HG02588 (cell line): ENCODE results near the gene ATP5F1A.
"Not testable (repeated sequence)": the region's sequence is repeated elsewhere in the genome, so short reads cannot be mapped to it uniquely, and the experiment has no call there.

Source experiments
- ATAC-seq: cut with Tn5 transposase; IDR thresholded peaks from one replicate; pipeline ENCODE4 v1.9.1; 2021; ENCODE audit warnings: mild to moderate bottlenecking, moderate library complexity; ENCODE audit not compliant: unreplicated experiment

The ATP5F1A gene

GRCh38 chr18:46097801-46098615 lies at the start of gene ATP5F1A:
Gene ATP5F1A, minus strand, starts transcription at chr18:46098296. Its CDS starts 65 bp downstream, at chr18:46098231.
- ATAC-seq = peak; percentile 75

DNA sequence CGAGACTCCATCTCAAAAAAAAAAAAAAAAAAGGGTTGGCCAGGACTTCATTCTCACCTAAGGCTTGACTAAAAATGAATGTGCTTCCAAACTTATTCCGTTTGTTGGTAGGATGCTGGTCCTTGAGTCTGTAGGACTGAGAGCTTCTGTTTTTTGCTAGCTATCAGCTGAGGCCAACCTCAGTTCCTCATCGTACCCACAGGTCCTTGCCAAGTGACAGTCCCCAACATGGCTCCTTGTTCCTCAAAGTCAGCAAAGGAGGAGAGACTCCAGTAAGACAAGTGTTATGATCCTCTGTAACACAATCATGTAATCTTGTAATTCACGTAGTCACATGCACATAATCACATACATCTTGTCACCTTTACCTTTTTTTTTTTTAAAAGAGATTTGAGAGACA lies 43.1 kb upstream of the ATP5F1A start:
- no peak for ATAC-seq

GRCh38 chr18:46140173-46140572 lies 42.1 kb upstream of the ATP5F1A start:
- no peak for ATAC-seq

- ATAC-seq = no peak
Measured at GRCh38 chr18:46134920-46135675, 37.0 kb upstream of the ATP5F1A start.

- no peak for ATAC-seq
Measured at GRCh38 chr18:46133534-46133933, 35.4 kb upstream of the ATP5F1A start.

GRCh38 chr18:46130549-46130948 lies 32.5 kb upstream of the ATP5F1A start:
- ATAC-seq = not testable (repeated sequence)

DNA sequence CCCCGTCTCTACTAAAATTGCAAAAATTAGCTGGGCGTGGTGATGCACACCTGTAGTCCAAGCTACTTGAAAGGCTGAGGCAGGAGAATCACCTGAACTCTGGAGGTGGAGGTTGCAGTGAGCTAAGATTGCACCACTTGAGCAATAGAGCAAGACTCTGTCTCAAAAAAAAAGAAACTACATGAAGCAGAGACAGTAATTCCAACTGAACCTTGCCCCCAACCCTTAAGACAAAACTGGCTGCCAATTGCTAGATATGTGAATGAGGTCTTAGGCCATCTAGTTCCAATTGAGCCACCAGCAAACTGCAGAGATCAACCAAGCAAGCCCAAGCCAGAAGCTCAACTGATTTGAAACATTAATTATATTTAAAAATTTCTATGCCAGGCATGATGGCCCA lies 32.0 kb upstream of the ATP5F1A start:
- ATAC-seq = no peak

- not testable (repeated sequence) for ATAC-seq
Measured at GRCh38 chr18:46126625-46127024, 28.5 kb upstream of the ATP5F1A start.

DNA sequence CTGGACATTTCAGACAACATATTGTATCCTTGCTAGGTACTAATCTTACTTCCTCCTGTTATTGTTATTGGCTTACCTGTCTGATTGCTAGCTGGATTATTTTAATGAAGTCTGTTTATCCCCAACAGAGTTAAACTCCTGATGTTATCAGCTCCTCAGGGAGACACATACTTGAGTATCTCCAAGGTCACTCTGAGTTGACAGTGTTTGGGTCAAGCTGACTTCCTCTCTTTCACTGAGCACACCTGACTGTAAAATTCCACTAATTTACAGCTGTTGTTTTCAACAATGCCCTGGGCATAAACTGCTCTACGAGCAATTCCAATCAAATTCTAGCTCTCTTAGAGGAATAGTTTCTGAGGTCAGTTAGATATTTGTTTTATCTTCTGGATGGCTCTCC lies 15.7 kb upstream of the ATP5F1A start:
- ATAC-seq = no peak

DNA sequence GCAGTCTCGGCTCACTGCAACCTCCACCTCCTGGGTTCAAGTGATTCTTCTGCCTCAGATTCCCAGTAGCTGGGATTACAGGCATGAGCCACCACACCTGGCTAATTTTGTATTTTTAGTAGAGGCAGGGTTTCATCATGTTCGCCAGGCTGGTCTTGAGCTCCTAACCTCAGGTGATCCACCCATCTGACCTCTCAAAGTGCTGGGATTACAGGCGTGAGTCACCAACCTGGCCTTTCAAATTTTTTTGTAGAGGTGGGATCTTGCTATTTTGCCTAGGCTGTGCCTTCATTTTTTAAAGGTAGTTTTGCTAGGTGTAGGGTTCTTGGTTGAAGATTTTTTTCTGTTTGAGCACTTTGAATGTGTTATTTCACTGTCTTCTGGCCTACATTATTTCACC lies 12.3 kb upstream of the ATP5F1A start:
- no peak for ATAC-seq

DNA sequence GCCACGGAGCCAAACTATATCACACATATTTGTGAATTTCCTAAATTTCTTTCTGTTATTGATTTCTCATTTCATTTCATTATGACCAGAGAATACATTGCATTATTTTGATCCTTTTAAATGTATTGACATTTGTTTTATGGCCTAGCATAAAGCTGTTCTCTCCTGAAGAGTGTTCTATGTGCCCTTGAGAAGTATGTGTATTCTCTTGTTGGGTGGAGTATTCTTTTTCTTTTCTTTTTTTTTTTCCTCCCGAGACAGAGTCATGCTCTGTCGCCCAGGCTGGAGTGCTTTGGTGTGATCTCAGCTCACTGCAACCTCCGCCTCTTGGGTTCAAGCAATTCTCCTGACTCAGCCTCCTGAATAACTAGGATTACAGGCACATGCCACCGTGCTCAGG lies 11.3 kb upstream of the ATP5F1A start:
- ATAC-seq = no peak

DNA sequence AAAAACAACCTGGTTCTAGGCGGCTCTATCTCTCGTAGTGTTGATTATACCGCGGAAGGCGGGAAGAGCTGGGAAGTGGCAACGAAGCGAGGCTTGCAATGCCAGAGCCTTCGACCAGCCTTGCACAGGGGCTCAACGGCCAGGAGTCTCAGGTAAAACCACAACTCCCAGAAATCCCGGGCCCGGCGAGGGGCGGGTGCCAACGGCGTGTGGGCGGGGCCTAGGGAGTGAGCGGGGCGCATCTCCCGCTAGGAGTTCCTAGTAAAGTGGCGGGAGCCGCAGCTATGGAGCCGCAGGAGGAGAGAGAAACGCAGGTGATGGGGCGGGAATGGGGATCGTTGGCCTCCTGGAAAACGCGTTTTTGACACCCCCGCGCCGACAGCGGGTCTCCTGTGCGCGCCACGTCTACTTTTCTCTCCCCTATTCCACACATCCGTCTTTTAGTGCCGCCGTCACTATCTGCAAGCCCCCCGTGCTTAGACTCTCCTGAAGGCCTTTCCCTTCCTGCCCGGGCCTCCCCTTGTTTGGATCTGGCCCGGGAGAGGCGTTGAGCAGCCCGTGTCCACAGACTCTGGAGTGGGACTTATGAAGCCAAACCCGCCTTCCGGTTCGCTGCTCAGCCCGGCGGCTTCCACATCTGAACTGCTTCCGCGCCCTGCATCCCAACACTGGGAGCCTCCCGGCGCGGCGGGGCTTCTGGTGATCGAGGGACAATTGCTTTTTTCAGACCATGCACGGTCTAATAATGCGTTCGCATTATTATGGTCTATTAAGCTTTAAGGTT lies 6.2 kb upstream of the ATP5F1A start, which contains the start of gene HAUS1:
HAUS1 (plus strand) TSS at position 258 of the 784 bp plus-strand sequence; CDS start at position 285, 27 bp downstream.
- ATAC-seq = peak; percentile 97

- ATAC-seq = no peak
Measured at GRCh38 chr18:46099463-46099862, 1.4 kb upstream of the ATP5F1A start.

GRCh38 chr18:46098616-46098933 lies 479 bp upstream of the ATP5F1A start:
- no peak for ATAC-seq

DNA sequence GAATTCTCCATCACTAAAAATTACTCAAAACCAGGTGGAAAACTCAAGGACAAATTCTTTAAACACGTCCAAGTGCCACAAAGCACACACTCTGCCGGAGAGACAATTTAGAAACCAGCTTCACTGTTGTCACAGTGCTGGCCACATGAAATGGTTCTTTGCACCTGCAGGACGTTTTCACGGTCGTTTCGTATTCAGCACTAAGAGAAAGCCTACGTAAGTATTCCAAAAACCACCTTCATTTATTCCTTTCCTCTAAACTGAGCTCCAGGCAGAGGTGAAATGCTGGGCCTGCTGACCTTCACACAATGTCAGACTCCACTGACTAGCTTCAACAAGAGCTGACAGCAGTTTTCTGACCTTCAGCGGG lies 680 bp downstream of the ATP5F1A start:
- peak; percentile 34 for ATAC-seq

GRCh38 chr18:46096651-46097300 lies 1.3 kb downstream of the ATP5F1A start:
- ATAC-seq = no peak

GRCh38 chr18:46095532-46095931 lies 2.6 kb downstream of the ATP5F1A start:
- no peak for ATAC-seq

GRCh38 chr18:46088501-46088900 lies 9.6 kb downstream of the ATP5F1A start:
- not testable (repeated sequence) for ATAC-seq

- no peak for ATAC-seq
Measured at GRCh38 chr18:46084431-46084830, 13.7 kb downstream of the ATP5F1A start.

DNA sequence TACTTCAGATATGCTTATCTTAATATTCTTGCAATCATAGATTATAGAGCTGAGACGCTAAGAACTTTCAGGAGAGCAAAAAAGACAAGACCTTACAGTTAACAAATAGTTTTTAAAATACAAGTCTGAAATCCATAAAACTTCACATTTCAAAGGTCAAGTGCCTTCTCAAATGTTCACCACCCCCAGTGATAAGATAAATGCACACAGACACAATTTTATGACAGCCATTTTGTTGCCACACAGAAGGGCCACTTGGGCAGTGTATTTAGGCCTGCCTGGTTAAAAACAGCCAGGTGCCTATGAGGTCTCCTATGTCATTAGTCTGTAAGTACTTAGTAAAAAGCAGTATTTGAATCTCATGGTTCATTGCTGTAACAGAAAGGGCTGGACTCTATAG lies 17.9 kb downstream of the ATP5F1A start:
- no peak for ATAC-seq

DNA sequence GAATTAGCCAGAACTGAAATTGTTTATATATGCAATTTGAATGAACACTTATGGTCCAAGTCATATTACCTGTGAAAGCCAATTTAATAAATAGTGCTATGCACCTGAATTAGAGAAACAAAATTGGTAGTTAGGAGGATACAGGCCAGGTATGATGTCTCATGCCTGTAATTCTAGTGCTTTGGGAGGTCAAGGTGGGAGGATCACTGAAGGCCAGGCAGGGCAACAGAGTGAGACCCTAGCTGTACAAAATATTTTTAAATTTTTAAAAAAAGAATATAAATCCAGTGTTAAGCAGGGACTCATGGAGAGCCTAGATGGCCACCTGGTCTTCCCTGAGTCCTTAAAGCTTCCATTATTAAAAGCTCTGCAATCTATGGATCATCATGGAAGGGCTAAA lies 18.8 kb downstream of the ATP5F1A start:
- no peak for ATAC-seq
